Right renal cortex interstitium (tissue), 3 donors: ENCODE results near the gene PAQR4. TPM values are rescaled to one million over a fixed set of nuclear protein-coding genes. Genes with fewer than 3 reads are reported as not detected.
"Not testable (repeated sequence)": the region's sequence is repeated elsewhere in the genome, so short reads cannot be mapped to it uniquely, and the experiment has no call there.

Experiments
- DNase-seq, 3 donors: peaks; one replicate each; pipeline ENCODE4 v3.0.0-alpha.2; 2013; ENCODE audit warnings: low read depth in 3 of 3, low spot score in 2 of 3
- polyA plus RNA-seq, 3 donors: library from polyadenylated mRNA; unstranded; fragments of 120-200 nt; gene quantifications; one replicate each; pipeline ENCODE4 v1.2.1, GENCODE V29; 2013; ENCODE audit not compliant: insufficient read length in 3 of 3

Gene PAQR4
- polyA plus RNA-seq, 3 donors: 7.5 to 8.5 (median 8.1) TPM

GRCh38 chr16:2942045-2942444, 27.1 kb upstream of the PAQR4 start:
- no peak for DNase-seq

- not testable (repeated sequence) for DNase-seq
These were observed 25.4 kb upstream of the PAQR4 start for GRCh38 chr16:2943716-2944115.

- DNase-seq: no peak
These were observed 22.5 kb upstream of the PAQR4 start for GRCh38 chr16:2946649-2947048.

DNA sequence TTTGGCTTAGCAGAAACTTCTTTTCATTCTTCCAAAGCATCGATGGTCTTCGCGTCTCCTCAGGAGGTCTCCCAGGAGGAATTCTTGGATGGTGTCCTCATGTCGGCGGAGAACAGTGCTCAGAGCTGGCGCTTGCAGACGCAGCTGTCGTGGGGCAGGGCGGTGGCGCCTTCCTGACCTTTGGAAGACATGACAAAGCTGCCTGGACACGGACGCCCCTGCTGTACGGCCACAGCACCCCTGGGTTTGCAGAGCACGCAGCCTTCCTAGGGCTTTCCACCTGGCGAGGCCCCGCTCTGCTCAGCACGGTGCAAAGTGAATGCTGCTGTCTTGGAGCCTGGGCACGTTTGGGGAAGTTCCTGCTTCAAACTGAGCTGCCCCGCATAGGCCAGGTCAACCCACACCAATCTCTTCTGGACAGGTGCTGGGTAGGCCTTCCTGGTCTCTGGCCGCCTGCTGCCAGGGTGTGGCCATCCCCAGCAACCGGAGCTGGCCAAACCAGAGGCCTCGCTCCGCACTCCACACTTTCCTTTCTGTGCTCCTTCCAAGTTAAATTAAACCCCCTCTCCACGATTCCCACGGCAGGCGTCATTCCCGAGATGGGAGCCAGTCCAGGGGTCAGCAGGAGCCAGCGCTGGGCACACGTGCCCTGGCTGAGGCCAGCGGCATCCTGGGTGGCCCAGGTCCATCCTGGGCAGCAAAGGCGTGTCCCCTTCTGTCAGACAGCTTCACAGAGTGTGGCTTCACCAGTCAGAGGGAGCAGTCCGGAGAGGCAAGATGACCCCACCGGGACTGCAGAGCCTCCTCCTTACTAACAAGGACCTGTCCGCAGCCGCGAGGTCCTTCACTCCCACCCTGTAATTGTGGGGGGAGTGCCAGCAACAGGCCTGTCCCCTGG, 20.1 kb upstream of the PAQR4 start:
- DNase-seq: no peak

- no peak for DNase-seq
These were observed 19.3 kb upstream of the PAQR4 start for GRCh38 chr16:2949705-2950352.

DNA sequence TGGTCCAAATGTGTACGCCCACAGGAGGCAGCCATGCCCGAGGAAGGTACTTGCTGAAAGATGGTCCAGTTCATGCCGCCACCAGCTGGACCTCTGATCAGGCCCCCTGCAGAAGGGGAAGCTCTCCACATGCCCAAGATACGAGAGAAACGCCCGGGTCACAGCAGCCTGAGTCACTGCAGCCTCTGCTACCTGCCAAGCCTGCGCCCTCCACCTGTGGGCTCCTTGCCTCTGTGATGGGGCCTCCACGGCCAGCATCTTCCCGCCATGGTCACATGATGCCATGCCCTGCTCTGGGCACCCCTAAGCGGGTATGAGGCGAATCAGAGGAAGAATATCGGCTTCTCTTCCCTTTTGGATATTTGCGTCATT, 18.8 kb upstream of the PAQR4 start:
- no peak for DNase-seq

GRCh38 chr16:2950773-2951172, 18.4 kb upstream of the PAQR4 start:
- DNase-seq: no peak

GRCh38 chr16:2952679-2953078, 16.5 kb upstream of the PAQR4 start:
- no peak for DNase-seq

DNA sequence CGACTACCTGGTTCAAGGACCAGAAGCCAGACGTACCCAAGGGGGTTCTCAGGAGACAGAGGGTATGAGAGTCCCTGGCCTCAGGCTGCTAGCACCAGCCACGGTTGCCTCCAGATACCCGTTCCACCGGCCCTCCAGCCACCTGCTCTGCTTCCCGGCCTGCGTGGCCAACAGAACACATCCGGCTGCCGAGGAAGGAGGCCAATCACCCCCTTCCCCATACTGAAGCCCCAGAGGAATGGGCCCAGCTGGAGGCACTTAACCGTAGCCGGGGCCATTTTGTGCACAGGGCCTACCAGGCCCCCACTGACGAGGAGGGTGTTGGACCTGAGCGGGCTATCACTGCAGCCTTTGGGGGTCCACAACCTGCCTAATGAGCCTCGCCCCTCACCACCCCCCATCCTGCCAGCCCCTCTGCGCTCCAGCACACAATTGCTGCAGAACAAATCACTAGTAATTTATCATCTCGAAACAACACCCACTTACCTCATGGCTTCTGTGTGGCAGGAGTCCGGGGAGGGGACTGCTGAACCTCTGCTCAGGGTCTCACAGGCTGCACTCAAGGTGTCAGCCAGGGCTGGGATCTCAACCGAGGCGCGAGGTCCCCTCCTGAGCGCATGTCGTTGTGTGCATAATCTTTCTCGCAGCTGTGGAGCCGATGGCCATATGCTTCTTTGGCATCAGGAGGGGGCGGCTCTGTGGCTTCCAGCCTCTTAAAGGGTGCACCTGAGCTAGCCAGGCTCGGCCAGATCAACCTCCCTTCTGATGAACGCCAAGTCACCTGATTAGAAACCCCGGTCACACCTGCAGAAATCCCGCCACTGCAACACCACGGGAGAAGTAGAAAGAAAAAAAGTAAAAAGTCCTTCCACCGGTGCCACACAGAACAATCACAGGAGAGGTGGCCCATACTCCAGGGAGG, 15.2 kb upstream of the PAQR4 start:
- no peak for DNase-seq

DNA sequence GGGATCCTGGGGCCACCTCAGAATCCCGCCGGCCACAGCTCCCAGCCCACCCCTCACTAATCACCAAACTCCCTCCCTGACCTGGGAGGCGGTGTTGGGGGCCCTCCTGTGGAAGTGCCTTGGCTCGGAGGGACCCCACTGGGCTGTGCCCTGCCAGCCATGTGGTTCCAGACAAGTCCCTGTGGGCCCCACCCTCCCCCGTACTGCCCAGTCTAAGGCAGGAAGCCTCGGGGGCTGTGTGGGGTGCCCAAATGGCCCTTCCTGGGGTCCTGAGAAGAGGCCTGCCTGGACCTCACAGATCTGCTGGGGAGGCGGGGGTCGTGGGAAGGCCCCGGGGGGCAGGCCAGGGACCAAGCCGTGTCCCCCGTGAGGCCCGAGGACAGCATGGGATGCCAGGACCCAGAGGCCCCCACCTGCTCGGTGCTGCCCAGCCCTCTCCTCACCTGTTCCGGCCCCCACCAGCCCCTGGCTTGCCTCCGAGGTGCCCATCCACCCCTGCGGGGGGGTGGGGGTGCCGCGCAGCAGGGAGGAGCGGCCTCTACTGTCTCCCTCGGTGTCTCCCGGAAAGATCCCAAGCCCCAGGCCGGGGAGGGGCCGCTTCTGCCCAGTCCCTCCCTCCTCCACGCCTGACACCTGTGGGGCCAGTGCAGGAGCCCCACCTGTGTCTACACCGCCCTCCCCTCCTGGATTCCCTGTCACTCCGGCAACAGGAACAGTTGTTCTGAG, 14.3 kb upstream of the PAQR4 start:
- DNase-seq: no peak

- no peak for DNase-seq
These were observed 13.7 kb upstream of the PAQR4 start for GRCh38 chr16:2955438-2955778.

DNA sequence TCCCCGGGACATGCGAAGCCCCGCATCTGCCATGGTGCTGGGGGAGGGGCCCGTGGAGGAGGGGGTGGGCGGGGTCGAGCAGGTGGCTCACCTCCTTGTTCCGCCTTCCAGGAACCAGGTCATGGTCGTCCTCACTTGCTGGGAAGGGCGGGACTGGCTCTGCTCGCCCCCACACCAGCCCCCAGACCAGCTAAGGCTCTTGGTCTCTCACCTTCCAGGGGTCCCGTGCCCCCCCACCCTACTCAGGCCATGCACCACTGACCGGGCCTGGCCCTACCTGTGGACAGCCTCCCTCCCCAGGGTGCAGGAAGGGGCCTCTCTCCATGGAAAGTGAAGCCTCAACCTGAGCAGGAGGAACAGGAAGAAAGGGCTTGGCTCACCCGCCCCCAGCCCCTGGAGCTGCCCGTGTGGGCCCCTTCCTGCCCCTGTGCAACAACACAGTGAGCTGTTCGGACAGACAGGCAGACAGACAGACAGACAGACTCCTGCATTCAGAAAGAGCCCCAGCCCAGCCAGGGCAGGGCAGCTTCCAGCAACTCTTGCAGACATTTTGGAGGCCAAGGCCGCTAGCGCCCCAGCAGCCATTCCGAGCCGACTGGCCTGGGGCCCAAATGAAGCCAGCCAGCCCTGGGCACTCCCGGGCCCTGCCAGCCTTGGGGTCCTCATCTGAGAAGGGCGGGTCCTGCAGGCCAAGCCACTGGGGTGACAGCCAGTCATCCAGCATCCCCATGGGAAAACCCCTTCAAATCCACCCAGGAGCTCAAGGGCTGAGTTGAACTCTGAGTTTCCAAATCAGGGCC, 13.2 kb upstream of the PAQR4 start:
- no peak for DNase-seq

DNA sequence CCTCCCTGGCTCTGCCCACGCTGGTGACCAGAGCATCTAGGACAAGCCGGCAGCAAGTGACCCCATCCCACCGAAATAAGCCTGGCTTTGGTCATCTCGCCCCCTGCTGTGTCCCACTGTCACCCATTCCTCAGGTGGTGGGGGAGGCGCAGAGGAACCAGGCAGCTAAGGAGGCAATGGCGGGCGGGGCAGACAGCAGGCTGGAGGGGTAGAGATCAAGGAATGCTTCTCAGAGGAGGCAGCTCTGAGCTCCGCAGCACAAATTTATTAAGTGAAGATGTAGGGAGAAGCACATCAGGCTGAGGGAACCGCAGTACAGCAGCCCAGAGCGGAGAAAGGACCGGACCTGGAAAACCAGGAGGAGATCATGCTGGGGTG, 12.6 kb upstream of the PAQR4 start:
- no peak for DNase-seq

DNA sequence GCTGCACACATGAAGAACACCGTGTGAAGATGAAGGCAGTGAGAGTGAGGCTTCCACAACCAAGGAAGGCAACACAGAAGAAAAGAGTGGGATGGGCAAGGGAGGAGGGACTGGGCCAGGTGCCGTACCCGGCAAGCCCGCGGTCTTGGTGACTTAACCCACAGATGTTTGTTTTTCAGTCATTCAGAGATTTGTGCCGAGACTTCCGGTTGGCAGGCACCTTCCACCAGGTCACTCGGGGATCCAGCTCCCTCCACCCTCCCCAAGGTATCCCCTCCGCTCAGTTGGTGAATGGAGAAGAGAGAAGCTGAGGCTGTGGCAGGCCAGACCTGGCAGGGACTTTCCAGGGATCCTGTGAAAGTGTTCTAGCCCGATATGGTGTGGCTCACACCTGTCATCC, 9.9 kb upstream of the PAQR4 start:
- DNase-seq: no peak

- DNase-seq: no peak
These were observed 8.8 kb upstream of the PAQR4 start for GRCh38 chr16:2960183-2961010.

GRCh38 chr16:2962334-2963073, 6.6 kb upstream of the PAQR4 start:
- no peak for DNase-seq

DNA sequence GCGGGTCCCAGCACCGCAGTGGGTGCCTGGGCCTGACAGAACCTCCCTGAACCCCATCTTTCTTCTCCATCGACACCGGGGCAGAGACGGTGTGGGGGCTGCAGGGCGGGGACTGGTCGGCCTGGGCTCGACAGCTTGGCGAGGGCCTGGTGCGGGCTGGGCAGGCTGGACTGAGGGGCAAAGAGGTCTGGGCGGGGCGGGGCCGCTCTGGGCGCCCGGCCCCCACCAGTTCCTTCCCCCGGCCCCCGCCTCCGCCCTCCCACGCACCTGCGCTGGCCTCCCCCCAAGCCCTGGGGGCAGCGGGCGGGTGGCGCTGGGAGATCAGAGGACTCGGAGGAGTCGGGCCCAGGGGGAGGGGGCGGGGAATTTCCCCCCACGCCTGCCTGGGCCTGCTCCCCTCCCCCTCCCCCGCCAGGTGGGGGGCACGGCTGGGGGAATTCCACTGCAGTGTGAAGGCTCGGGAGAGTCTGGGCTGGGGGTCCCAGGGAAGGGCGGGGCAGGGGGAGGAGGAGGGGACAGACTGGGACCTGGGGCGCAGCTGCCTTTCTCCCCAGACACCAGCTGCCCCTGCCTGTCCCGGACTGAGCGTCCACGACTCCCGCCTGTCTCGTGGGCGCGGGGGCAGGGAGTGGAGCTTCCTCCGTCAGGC, 6.0 kb upstream of the PAQR4 start:
- DNase-seq: no peak
